MM.1S (cell line): Measurements from ENCODE around the gene FAM124B.

Experiments used
- DNase-seq: peaks from one replicate; pipeline ENCODE4 v3.0.0-alpha.2; 2015
- H2AFZ ChIP-seq: fragments of 300-600 bp; sonication (generic); 2 replicates; pipeline ENCODE4 v1.6.0; 2016; ENCODE audit warnings: antibody characterized with exemption, low read length
- H3F3A ChIP-seq: fragments of 300-600 bp; sonication (generic); 2 replicates; pipeline ENCODE4 v1.6.1; 2016; ENCODE audit warnings: mild to moderate bottlenecking, antibody characterized with exemption, low read length, moderate library complexity, mixed read lengths; ENCODE audit not compliant: insufficient read depth
- H3K27ac ChIP-seq: fragments of 300-600 bp; sonication (generic); 2 replicates; pipeline ENCODE4 v1.5.1; 2016; ENCODE audit warnings: mild to moderate bottlenecking, low read length
- H3K27me3 ChIP-seq: fragments of 300-600 bp; sonication (generic); replicated peaks from 2 replicates; pipeline ENCODE4 v1.6.0; 2016; ENCODE audit warnings: low read length; ENCODE audit not compliant: insufficient read depth
- H3K36me3 ChIP-seq: fragments of 300-600 bp; sonication (generic); replicated peaks from 2 replicates; pipeline ENCODE4 v1.6.1; 2016; ENCODE audit warnings: mild to moderate bottlenecking, low read length, mixed read lengths; ENCODE audit not compliant: insufficient read depth
- H3K4me1 ChIP-seq: fragments of 300-600 bp; sonication (generic); 2 replicates; pipeline ENCODE4 v1.6.1; 2016; ENCODE audit warnings: low read length, mixed read lengths
- H3K4me2 ChIP-seq: fragments of 300-600 bp; sonication (generic); 2 replicates; pipeline ENCODE4 v1.6.0; 2016; ENCODE audit warnings: low read depth, low read length
- H3K4me3 ChIP-seq: fragments of 300-600 bp; sonication (generic); 2 replicates; pipeline ENCODE4 v1.5.1; 2016; ENCODE audit warnings: low read length, mixed read lengths
- H3K79me2 ChIP-seq: fragments of 300-600 bp; sonication (generic); 2 replicates; pipeline ENCODE4 v1.6.1; 2016; ENCODE audit warnings: mixed run types, low read length, mixed read lengths
- H3K9ac ChIP-seq: fragments of 300-600 bp; sonication (generic); 2 replicates; pipeline ENCODE4 v1.6.1; 2016; ENCODE audit warnings: low read length, mixed read lengths
- H3K9me2 ChIP-seq: fragments of 300-600 bp; sonication (generic); replicated peaks from 2 replicates; pipeline ENCODE4 v1.6.1; 2016; ENCODE audit warnings: mild to moderate bottlenecking, low read length, mixed read lengths; ENCODE audit not compliant: insufficient read depth
- H3K9me3 ChIP-seq: fragments of 300-600 bp; sonication (generic); replicated peaks from 2 replicates; pipeline ENCODE4 v1.6.1; 2016; ENCODE audit warnings: mild to moderate bottlenecking, low read length, mixed read lengths; ENCODE audit not compliant: insufficient read depth
- H4K20me1 ChIP-seq: fragments of 300-600 bp; sonication (generic); 2 replicates; pipeline ENCODE4 v1.6.1; 2016; ENCODE audit warnings: mild to moderate bottlenecking, low read length, moderate library complexity, mixed read lengths; ENCODE audit not compliant: insufficient read depth
- EZH2 ChIP-seq: fragments of 300-600 bp; sonication (generic); optimal IDR thresholded peaks from 2 replicates; pipeline ENCODE3; 2017; ENCODE audit warnings: low read depth, mild to moderate bottlenecking, antibody characterized with exemption, low read length, mixed read lengths
- EZH2phosphoT487 ChIP-seq: fragments of 300-600 bp; sonication (generic); IDR thresholded peaks from 2 replicates; pipeline ENCODE4 v1.6.1; 2018; ENCODE audit warnings: antibody characterized with exemption, low read length
- TF ChIP-seq, protein P1 (sequence below): fragments of 300-600 bp; sonication (generic); IDR thresholded peaks from 2 replicates; pipeline ENCODE4 v1.5.1; 2016; ENCODE audit warnings: antibody characterized with exemption, low read length, mixed read lengths

The FAM124B gene

DNA sequence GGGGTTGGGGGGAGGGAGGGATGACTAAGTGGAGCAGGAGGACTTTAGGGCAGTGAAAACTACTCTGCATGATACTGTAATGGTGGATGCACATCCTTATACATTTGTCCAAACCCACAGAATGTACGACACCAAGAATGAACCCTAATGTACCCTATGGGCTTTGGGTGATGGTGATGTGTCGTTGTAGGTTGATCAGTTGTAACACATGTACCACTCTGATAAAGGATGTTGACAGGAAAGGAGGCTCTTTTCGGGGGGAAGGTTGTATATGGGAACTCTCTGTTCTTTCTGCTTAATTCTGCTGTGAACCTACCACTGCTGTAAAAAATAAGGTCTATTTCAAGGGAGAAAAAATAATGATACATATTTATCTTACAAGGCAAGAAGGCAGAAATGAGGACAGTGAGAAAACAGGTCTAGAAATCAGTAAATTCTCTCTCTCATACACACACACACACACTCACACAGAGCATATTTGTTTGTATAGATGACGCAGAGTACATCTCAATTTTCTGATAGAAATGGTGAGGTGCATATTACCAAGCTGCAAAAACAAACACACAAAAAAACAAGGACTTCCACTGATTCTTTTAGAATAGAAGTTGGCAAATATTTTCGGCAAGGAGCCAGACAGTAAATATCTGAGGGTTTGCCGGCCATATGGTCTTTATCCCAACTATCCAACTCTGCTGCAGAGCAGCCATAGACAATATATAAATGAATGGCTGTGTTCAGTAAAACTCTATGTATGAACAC is 20.2 kb downstream of the FAM124B start:
- Histone ChIP-seq H3K4me2 (no peak overlapping the region), H3F3A (no peaks in the 10 kb centered on the region), H3K4me1 (no peaks in the 10 kb centered on the region), H4K20me1 (no peaks in the 10 kb centered on the region), H3K27ac (no peak overlapping the region), H3K9ac (no peak overlapping the region), H3K9me3 (no peaks in the 10 kb centered on the region), H3K79me2 (no peaks in the 10 kb centered on the region), H2AFZ (no peak overlapping the region), H3K4me3 (no peak overlapping the region), H3K36me3 (no peaks in the 10 kb centered on the region), H3K27me3 (no peaks in the 10 kb centered on the region), H3K9me2 (no peaks in the 10 kb centered on the region)
- TF ChIP-seq EZH2 (no peak), EZH2phosphoT487 (no peak)
- TF ChIP-seq, protein P1, sequence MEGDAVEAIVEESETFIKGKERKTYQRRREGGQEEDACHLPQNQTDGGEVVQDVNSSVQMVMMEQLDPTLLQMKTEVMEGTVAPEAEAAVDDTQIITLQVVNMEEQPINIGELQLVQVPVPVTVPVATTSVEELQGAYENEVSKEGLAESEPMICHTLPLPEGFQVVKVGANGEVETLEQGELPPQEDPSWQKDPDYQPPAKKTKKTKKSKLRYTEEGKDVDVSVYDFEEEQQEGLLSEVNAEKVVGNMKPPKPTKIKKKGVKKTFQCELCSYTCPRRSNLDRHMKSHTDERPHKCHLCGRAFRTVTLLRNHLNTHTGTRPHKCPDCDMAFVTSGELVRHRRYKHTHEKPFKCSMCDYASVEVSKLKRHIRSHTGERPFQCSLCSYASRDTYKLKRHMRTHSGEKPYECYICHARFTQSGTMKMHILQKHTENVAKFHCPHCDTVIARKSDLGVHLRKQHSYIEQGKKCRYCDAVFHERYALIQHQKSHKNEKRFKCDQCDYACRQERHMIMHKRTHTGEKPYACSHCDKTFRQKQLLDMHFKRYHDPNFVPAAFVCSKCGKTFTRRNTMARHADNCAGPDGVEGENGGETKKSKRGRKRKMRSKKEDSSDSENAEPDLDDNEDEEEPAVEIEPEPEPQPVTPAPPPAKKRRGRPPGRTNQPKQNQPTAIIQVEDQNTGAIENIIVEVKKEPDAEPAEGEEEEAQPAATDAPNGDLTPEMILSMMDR = no peak
- DNase-seq = no peak

DNA sequence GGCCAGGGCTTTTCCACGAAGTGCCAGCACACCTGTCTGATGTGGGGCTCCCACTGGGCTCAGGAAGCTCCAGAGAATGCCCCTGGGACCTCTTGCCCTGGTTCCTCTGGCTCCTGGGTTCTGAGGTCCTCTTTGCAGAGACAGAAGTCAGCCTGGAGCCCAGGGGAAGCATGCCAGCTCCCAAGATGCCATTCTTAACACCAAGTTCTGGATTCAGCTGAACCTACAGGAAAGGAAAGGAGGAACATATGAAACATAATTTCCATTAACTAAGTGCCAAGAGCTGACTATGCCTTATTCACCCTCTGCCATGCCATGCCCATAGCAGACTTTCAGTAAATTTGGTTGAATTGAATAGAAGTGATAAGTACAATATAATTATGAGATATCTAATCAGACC is 21.9 kb downstream of the FAM124B start:
- DNase-seq = no peak
- Histone ChIP-seq H3K27me3 (no peaks in the 10 kb centered on the region), H3K4me1 (no peaks in the 10 kb centered on the region)

DNA sequence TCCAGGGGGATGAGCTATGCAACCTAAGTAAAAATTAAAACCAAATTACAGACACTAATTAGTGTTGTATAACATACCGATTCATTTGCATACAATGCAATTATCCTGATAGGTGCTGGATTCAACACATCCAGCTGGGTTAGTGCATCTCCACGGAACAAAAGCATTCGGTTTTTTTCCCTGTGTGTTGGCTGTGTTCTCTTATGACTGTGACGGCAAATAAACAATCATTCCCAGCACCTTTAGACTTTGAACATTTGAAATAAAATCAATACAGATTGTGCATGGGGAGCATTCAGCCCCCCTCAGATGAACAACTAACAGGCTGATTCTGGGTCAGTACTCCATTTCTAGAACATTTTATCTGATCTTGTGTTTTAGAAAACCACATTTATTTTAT is 22.7 kb downstream of the FAM124B start:
- Histone ChIP-seq H3K79me2 (no peaks in the 10 kb centered on the region), H4K20me1 (no peaks in the 10 kb centered on the region), H3K9me3 (no peaks in the 10 kb centered on the region), H3K27me3 (no peaks in the 10 kb centered on the region), H3K4me3 (no peak overlapping the region), H3K27ac (no peak overlapping the region), H3K9ac (no peak overlapping the region), H2AFZ (no peak overlapping the region), H3F3A (no peaks in the 10 kb centered on the region), H3K36me3 (no peaks in the 10 kb centered on the region), H3K4me1 (no peaks in the 10 kb centered on the region), H3K9me2 (no peaks in the 10 kb centered on the region), H3K4me2 (no peak overlapping the region)
- no peak for DNase-seq
- no peak for TF ChIP-seq EZH2phosphoT487
- TF ChIP-seq, protein P1 = no peak
- TF ChIP-seq EZH2 = no peak

More for the DNA sequence above, 21.9 kb downstream of the FAM124B start:
- Histone ChIP-seq H3K4me3 (no peak overlapping the region), H4K20me1 (no peaks in the 10 kb centered on the region), H3K79me2 (no peaks in the 10 kb centered on the region), H3F3A (no peaks in the 10 kb centered on the region), H3K27ac (no peak overlapping the region), H3K36me3 (no peaks in the 10 kb centered on the region), H2AFZ (no peak overlapping the region), H3K9me2 (no peaks in the 10 kb centered on the region), H3K4me2 (no peak overlapping the region), H3K9ac (no peak overlapping the region), H3K9me3 (no peaks in the 10 kb centered on the region)
- no peak for TF ChIP-seq EZH2
- TF ChIP-seq EZH2phosphoT487 = no peak
- TF ChIP-seq, protein P1 = no peak
